MM.1S (cell line): Measurements from ENCODE around the gene DHTKD1.

Experiments used
- DNase-seq: peaks from one replicate; pipeline ENCODE4 v3.0.0-alpha.2; 2015
- H2AFZ ChIP-seq: fragments of 300-600 bp; sonication (generic); 2 replicates; pipeline ENCODE4 v1.6.0; 2016; ENCODE audit warnings: antibody characterized with exemption, low read length
- H3F3A ChIP-seq: fragments of 300-600 bp; sonication (generic); 2 replicates; pipeline ENCODE4 v1.6.1; 2016; ENCODE audit warnings: mild to moderate bottlenecking, antibody characterized with exemption, low read length, moderate library complexity, mixed read lengths; ENCODE audit not compliant: insufficient read depth
- H3K27ac ChIP-seq: fragments of 300-600 bp; sonication (generic); 2 replicates; pipeline ENCODE4 v1.5.1; 2016; ENCODE audit warnings: mild to moderate bottlenecking, low read length
- H3K27me3 ChIP-seq: fragments of 300-600 bp; sonication (generic); replicated peaks from 2 replicates; pipeline ENCODE4 v1.6.0; 2016; ENCODE audit warnings: low read length; ENCODE audit not compliant: insufficient read depth
- H3K36me3 ChIP-seq: fragments of 300-600 bp; sonication (generic); replicated peaks from 2 replicates; pipeline ENCODE4 v1.6.1; 2016; ENCODE audit warnings: mild to moderate bottlenecking, low read length, mixed read lengths; ENCODE audit not compliant: insufficient read depth
- H3K4me1 ChIP-seq: fragments of 300-600 bp; sonication (generic); 2 replicates; pipeline ENCODE4 v1.6.1; 2016; ENCODE audit warnings: low read length, mixed read lengths
- H3K4me2 ChIP-seq: fragments of 300-600 bp; sonication (generic); 2 replicates; pipeline ENCODE4 v1.6.0; 2016; ENCODE audit warnings: low read depth, low read length
- H3K4me3 ChIP-seq: fragments of 300-600 bp; sonication (generic); 2 replicates; pipeline ENCODE4 v1.5.1; 2016; ENCODE audit warnings: low read length, mixed read lengths
- H3K79me2 ChIP-seq: fragments of 300-600 bp; sonication (generic); 2 replicates; pipeline ENCODE4 v1.6.1; 2016; ENCODE audit warnings: mixed run types, low read length, mixed read lengths
- H3K9ac ChIP-seq: fragments of 300-600 bp; sonication (generic); 2 replicates; pipeline ENCODE4 v1.6.1; 2016; ENCODE audit warnings: low read length, mixed read lengths
- H3K9me2 ChIP-seq: fragments of 300-600 bp; sonication (generic); replicated peaks from 2 replicates; pipeline ENCODE4 v1.6.1; 2016; ENCODE audit warnings: mild to moderate bottlenecking, low read length, mixed read lengths; ENCODE audit not compliant: insufficient read depth
- H3K9me3 ChIP-seq: fragments of 300-600 bp; sonication (generic); replicated peaks from 2 replicates; pipeline ENCODE4 v1.6.1; 2016; ENCODE audit warnings: mild to moderate bottlenecking, low read length, mixed read lengths; ENCODE audit not compliant: insufficient read depth
- H4K20me1 ChIP-seq: fragments of 300-600 bp; sonication (generic); 2 replicates; pipeline ENCODE4 v1.6.1; 2016; ENCODE audit warnings: mild to moderate bottlenecking, low read length, moderate library complexity, mixed read lengths; ENCODE audit not compliant: insufficient read depth
- CTCF ChIP-seq: fragments of 300-600 bp; sonication (generic); IDR thresholded peaks from 2 replicates; pipeline ENCODE4 v1.5.1; 2016; ENCODE audit warnings: antibody characterized with exemption, low read length, mixed read lengths
- EZH2 ChIP-seq: fragments of 300-600 bp; sonication (generic); optimal IDR thresholded peaks from 2 replicates; pipeline ENCODE3; 2017; ENCODE audit warnings: low read depth, mild to moderate bottlenecking, antibody characterized with exemption, low read length, mixed read lengths
- EZH2phosphoT487 ChIP-seq: fragments of 300-600 bp; sonication (generic); IDR thresholded peaks from 2 replicates; pipeline ENCODE4 v1.6.1; 2018; ENCODE audit warnings: antibody characterized with exemption, low read length

Gene DHTKD1

GRCh38 chr10:12160664-12161063 is 91.9 kb downstream of the DHTKD1 start:
- TF ChIP-seq EZH2 (no peak), CTCF (no peak), EZH2phosphoT487 (no peak)
- no peaks in the 10 kb centered on the region for H4K20me1 ChIP-seq
- H3K9me3 ChIP-seq, result no peaks in the 10 kb centered on the region
- H3K4me3 ChIP-seq, result no peak overlapping the region
- H3K79me2 ChIP-seq, result no peaks in the 10 kb centered on the region
- no peak overlapping the region for H3K27ac ChIP-seq
- H2AFZ ChIP-seq, result no peak overlapping the region
- no peak overlapping the region for H3K9ac ChIP-seq
- no peaks in the 10 kb centered on the region for H3K27me3 ChIP-seq
- no peaks in the 10 kb centered on the region for H3F3A ChIP-seq
- H3K9me2 ChIP-seq, result no peaks in the 10 kb centered on the region
- H3K36me3 ChIP-seq, result no peaks in the 10 kb centered on the region
- H3K4me2 ChIP-seq, result no peak overlapping the region
- H3K4me1 ChIP-seq, result no peaks in the 10 kb centered on the region
- no peak for DNase-seq

GRCh38 chr10:12162927-12163326 is 94.2 kb downstream of the DHTKD1 start:
- H3K36me3 ChIP-seq, result no peaks in the 10 kb centered on the region
- TF ChIP-seq EZH2, result no peak
- H2AFZ ChIP-seq, result no peak overlapping the region

GRCh38 chr10:12164085-12164484 is 95.3 kb downstream of the DHTKD1 start:
- Histone ChIP-seq H3K9me2 (no peaks in the 10 kb centered on the region), H3K9ac (no peak overlapping the region), H3K9me3 (no peaks in the 10 kb centered on the region), H2AFZ (no peak overlapping the region), H3K4me1 (no peaks in the 10 kb centered on the region), H4K20me1 (no peaks in the 10 kb centered on the region), H3K4me2 (no peak overlapping the region), H3K36me3 (no peaks in the 10 kb centered on the region), H3F3A (no peaks in the 10 kb centered on the region), H3K79me2 (no peaks in the 10 kb centered on the region), H3K4me3 (no peak overlapping the region), H3K27ac (no peak overlapping the region), H3K27me3 (no peaks in the 10 kb centered on the region)
- no peak for DNase-seq
- TF ChIP-seq CTCF (no peak), EZH2phosphoT487 (no peak), EZH2 (no peak)

More at GRCh38 chr10:12162927-12163326, 94.2 kb downstream of the DHTKD1 start:
- Histone ChIP-seq H4K20me1 (no peaks in the 10 kb centered on the region), H3K79me2 (no peaks in the 10 kb centered on the region), H3K4me1 (no peaks in the 10 kb centered on the region), H3K9ac (no peak overlapping the region), H3F3A (no peaks in the 10 kb centered on the region), H3K9me3 (no peaks in the 10 kb centered on the region), H3K27ac (no peak overlapping the region), H3K4me2 (no peak overlapping the region), H3K27me3 (no peaks in the 10 kb centered on the region), H3K4me3 (no peak overlapping the region), H3K9me2 (no peaks in the 10 kb centered on the region)
- DNase-seq, result no peak

- no peaks in the 10 kb centered on the region; the same call in 1 of the 2 replicates for H3K36me3 ChIP-seq
Observed at GRCh38 chr10:12165036-12165435, 96.3 kb downstream of the DHTKD1 start.

More at GRCh38 chr10:12165036-12165435, 96.3 kb downstream of the DHTKD1 start:
- no peaks in the 10 kb centered on the region for H3K9me2 ChIP-seq
- H3K27ac ChIP-seq, result no peak overlapping the region
- no peaks in the 10 kb centered on the region for H3K4me1 ChIP-seq
- H3K27me3 ChIP-seq, result no peaks in the 10 kb centered on the region
- H3K79me2 ChIP-seq, result no peaks in the 10 kb centered on the region
- H3K4me2 ChIP-seq, result no peak overlapping the region
- no peaks in the 10 kb centered on the region for H3K9me3 ChIP-seq
- no peak overlapping the region for H3K9ac ChIP-seq
- TF ChIP-seq EZH2phosphoT487 (no peak), CTCF (no peak), EZH2 (no peak)
- DNase-seq, result no peak
- H2AFZ ChIP-seq, result no peak overlapping the region
- H3F3A ChIP-seq, result no peaks in the 10 kb centered on the region
- H3K4me3 ChIP-seq, result no peak overlapping the region
- H4K20me1 ChIP-seq, result no peaks in the 10 kb centered on the region
